ENCODE data around the gene SYCP2.

SYCP2 gene

DNA sequence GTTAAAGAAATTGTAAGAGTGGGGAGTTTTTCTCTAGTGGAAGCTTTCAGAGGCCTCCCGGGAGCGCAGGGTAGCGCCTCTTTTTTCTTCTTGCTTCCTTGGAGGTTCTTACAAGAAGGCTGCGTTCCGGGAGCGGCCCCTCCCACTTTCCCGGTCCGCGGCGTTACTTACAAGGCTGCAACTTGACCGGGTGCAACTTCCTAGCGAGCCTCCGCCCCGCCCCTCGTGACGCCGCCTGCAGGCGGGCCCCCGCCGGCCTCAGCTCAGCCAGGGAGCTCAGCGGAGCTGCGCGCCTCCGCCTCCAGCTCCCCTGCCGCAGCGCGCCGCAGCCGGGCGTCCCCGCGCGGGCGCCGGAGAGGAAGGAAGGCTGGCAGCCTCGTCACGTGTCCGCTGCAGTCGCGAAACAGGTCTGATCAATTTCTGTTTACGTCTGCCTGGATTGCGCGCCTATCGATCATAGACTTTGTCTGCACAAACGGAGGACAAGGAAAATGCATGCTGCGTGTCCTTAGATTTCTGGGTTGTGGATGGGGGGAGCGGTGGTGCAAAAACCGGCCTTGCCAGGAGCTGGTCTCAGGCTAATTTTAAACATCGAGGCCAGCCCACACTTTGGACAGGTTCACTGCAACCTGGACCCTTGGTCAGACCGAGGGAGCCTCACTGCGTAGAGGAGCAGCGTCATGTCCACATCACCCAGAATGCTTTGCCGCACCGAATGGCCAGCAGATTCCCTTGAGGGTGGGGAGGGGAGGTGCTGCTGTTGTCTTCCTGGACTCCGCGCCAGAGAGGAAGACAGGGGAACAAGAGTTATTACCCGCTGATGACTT, 6.9 kb upstream of the SYCP2 start, which contains the start of the genes FAM217B and PPP1R3D:
TSS of gene FAM217B (plus strand) at position 261 of the 827 bp plus-strand sequence. CDS start 3,555 bp downstream, outside the sequence.
TSS of gene PPP1R3D (minus strand) at position 177 of the 827 bp plus-strand sequence. CDS start 374 bp downstream, outside the sequence.
- peak within 1 kb of the TSS; percentile 96 for H3K9ac ChIP-seq (ENCODE audit: low read depth, low read length)
- peak within 1 kb of the TSS; percentile 73 for H3K27ac ChIP-seq (ENCODE audit: low read length)

DNA sequence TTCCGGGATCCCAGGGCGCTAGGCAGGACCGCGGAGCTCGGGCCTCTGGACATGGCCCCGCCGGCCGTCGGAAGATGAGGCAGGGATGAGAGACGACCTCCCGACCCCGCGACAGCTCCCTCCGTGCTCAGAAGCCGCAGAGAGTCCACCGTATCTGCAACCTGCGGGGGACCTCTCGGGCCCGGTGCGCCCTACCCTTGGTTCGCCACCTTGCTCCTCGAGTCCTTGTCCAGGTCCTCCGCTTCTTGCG, 6.4 kb upstream of the SYCP2 start:
- Histone ChIP-seq H3K4me3 (ENCODE audit: low read length) (peak overlapping the region; percentile 83), H3K36me3 (ENCODE audit: insufficient read depth, low read depth, low read length) (peaks cover 29% of the 10 kb centered on the region), H3K9ac (ENCODE audit: low read depth, low read length) (peak overlapping the region; percentile 96; the same call in 1 of the 2 replicates), H3K27ac (ENCODE audit: low read length) (no peak overlapping the region), H3K27me3 (ENCODE audit: insufficient read depth, low read length) (peaks cover 41% of the 10 kb centered on the region), H3K4me1 (ENCODE audit: insufficient read depth, low read length) (peaks cover 6% of the 10 kb centered on the region; the same call in 1 of the 2 replicates), H3K9me3 (ENCODE audit: insufficient read depth, low read depth, low read length) (peaks cover 7% of the 10 kb centered on the region; the same call in 1 of the 2 replicates)

More for the DNA sequence above, 6.9 kb upstream of the SYCP2 start, which contains the start of the genes FAM217B and PPP1R3D:
- H3K36me3 ChIP-seq (ENCODE audit: insufficient read depth, low read depth, low read length): peaks cover 34% of the 10 kb centered on the region
- peaks cover 7% of the 10 kb centered on the region; the same call in 1 of the 2 replicates for H3K9me3 ChIP-seq (ENCODE audit: insufficient read depth, low read depth, low read length)
- H3K4me1 ChIP-seq (ENCODE audit: insufficient read depth, low read length): peaks cover 10% of the 10 kb centered on the region; the same call in 1 of the 2 replicates
- H3K27me3 ChIP-seq (ENCODE audit: insufficient read depth, low read length): peaks cover 36% of the 10 kb centered on the region
- H3K4me3 ChIP-seq (ENCODE audit: low read length): peak within 1 kb of the TSS; percentile 83

DNA sequence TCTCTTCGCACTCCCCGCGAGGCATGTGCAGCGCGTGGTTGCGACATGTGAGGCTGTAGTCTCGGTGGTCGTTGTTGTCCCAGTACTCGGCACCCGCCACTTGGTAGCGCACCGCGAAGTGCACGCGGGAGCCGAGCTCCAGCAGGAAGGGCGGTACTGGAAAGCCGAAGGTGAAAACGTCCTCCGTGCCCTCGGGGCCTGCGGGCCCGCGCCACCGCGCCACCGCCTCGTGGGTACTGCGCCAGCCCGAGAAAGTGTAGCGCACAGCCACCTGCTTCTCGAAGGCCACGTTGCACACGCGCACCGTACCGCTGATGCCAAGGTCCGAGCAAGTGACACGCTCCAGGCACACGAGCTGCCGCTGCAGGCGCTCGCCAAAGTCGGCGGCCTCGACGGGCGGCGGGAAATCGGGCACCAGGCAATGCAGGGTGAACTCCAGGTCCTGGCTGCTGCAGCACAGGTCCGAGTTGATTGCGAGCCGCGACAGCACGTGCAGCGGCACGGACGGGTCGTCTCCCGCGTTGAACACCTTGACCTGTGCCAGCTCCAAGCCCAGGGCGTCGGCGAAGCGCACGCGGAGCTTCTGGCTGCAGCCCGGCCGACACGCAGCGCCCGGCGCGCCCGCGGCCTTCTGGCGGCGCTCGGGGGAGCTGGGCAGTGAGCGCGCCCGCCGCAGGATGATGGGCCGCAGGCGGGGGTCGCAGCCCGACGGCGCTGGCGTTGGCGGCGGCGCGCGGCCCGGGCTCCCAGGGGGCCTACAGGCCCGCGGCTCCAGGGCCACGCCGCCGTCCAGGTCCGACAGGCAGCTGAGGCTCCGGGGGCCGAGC, 5.8 kb upstream of the SYCP2 start:
- Histone ChIP-seq H3K27me3 (ENCODE audit: insufficient read depth, low read length) (peaks cover 47% of the 10 kb centered on the region), H3K36me3 (ENCODE audit: insufficient read depth, low read depth, low read length) (peaks cover 23% of the 10 kb centered on the region), H3K4me1 (ENCODE audit: insufficient read depth, low read length) (peaks cover 6% of the 10 kb centered on the region; the same call in 1 of the 2 replicates), H3K9me3 (ENCODE audit: insufficient read depth, low read depth, low read length) (peaks cover 7% of the 10 kb centered on the region; the same call in 1 of the 2 replicates), H3K4me3 (ENCODE audit: low read length) (peak overlapping the region; percentile 83; the same call in 1 of the 2 replicates), H3K9ac (ENCODE audit: low read depth, low read length) (no peak overlapping the region; the same call in 1 of the 2 replicates), H3K27ac (ENCODE audit: low read length) (no peak overlapping the region)

DNA sequence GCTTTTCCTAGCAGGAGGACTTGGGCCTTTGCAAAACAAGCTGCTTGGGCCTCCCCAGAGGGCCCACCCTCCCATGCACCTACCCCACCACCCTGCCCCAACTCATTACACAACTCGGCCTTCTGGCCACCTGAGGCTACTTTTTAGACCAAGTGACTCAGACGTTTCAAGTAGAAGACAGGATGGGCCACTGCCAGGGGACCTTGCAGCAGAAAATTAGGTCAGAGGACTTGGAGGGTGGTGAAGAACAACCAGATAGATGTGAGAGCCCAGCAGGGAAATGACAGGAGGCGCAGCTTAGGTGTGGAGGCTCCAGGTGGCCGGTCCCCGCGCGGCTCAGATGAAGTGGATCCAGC, 5.2 kb upstream of the SYCP2 start:
- Histone ChIP-seq H3K27me3 (ENCODE audit: insufficient read depth, low read length) (peaks cover 52% of the 10 kb centered on the region), H3K9me3 (ENCODE audit: insufficient read depth, low read depth, low read length) (peaks cover 7% of the 10 kb centered on the region; the same call in 1 of the 2 replicates), H3K9ac (ENCODE audit: low read depth, low read length) (no peak overlapping the region), H3K4me1 (ENCODE audit: insufficient read depth, low read length) (peaks cover 6% of the 10 kb centered on the region; the same call in 1 of the 2 replicates), H3K36me3 (ENCODE audit: insufficient read depth, low read depth, low read length) (peaks cover 17% of the 10 kb centered on the region), H3K4me3 (ENCODE audit: low read length) (no peak overlapping the region), H3K27ac (ENCODE audit: low read length) (no peak overlapping the region)

DNA sequence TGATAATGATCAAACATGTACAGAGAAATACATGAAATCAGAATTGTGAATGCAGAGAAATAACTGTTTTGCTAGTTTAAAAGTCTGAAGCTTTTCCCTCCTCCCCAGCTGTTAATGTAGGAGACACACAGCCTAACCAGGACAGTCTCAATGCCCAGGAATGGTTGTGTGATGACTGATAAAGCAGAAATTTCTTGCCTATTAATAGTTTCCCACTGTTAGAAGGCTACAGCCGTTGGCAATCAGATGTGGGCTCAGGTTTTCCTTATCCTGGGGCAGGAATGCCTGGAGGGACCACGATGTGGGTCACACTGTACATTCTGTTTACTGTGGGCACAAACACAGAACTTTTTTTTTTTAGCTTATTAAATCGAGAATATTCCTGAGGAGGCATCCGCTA, 4.8 kb upstream of the SYCP2 start:
- Histone ChIP-seq H3K27me3 (ENCODE audit: insufficient read depth, low read length) (peaks cover 53% of the 10 kb centered on the region), H3K4me3 (ENCODE audit: low read length) (no peak overlapping the region), H3K9me3 (ENCODE audit: insufficient read depth, low read depth, low read length) (peaks cover 7% of the 10 kb centered on the region; the same call in 1 of the 2 replicates), H3K27ac (ENCODE audit: low read length) (no peak overlapping the region), H3K36me3 (ENCODE audit: insufficient read depth, low read depth, low read length) (peaks cover 13% of the 10 kb centered on the region), H3K4me1 (ENCODE audit: insufficient read depth, low read length) (peaks cover 6% of the 10 kb centered on the region; the same call in 1 of the 2 replicates), H3K9ac (ENCODE audit: low read depth, low read length) (no peak overlapping the region)

DNA sequence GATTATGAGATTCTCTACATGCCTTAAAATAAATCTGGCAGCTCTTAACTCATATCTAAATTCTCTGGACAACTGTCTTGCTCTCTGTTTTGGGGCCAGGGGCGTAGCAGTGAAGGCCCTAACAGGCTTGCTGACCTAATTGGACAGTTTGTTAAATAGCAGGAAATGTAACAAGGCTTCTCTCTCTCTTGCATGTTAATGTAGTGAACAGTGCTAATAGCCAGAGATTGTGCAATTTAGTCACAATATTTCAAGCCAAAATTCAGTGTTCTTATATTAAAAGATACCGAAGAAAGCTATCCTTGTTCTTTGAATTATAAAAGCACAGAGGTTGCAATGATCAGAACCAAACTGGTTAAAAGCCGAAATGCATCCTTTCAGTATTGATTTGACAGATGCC, 3.7 kb upstream of the SYCP2 start:
- H3K4me1 ChIP-seq (ENCODE audit: insufficient read depth, low read length): peaks cover 6% of the 10 kb centered on the region; the same call in 1 of the 2 replicates
- H3K27me3 ChIP-seq (ENCODE audit: insufficient read depth, low read length): peaks cover 53% of the 10 kb centered on the region
- H3K27ac ChIP-seq (ENCODE audit: low read length): no peak overlapping the region
- no peak overlapping the region for H3K4me3 ChIP-seq (ENCODE audit: low read length)
- H3K9me3 ChIP-seq (ENCODE audit: insufficient read depth, low read depth, low read length): peaks cover 7% of the 10 kb centered on the region; the same call in 1 of the 2 replicates
- H3K9ac ChIP-seq (ENCODE audit: low read depth, low read length): no peak overlapping the region
- peaks cover 2% of the 10 kb centered on the region; the same call in 1 of the 2 replicates for H3K36me3 ChIP-seq (ENCODE audit: insufficient read depth, low read depth, low read length)

DNA sequence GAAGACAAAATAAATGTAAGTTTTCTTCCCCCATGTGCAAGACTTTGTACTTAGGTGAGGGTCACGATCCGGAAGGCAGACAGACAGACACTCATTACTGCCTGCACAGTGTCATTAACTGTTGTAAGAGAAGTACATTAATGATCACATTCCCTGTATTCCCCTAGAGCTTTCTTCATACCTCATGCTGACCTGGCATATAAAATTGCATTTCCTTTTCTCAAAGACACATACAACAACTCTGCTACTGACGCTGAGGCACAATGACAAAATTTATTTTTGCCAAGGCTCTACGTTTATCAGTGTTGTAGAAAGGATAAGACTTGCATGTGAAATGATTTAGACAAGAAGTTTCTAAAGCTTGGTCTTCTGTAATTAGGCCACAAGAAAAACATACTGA, 3.0 kb upstream of the SYCP2 start:
- Histone ChIP-seq H3K27me3 (ENCODE audit: insufficient read depth, low read length) (peaks cover 53% of the 10 kb centered on the region), H3K27ac (ENCODE audit: low read length) (no peak overlapping the region), H3K4me3 (ENCODE audit: low read length) (no peak overlapping the region)

DNA sequence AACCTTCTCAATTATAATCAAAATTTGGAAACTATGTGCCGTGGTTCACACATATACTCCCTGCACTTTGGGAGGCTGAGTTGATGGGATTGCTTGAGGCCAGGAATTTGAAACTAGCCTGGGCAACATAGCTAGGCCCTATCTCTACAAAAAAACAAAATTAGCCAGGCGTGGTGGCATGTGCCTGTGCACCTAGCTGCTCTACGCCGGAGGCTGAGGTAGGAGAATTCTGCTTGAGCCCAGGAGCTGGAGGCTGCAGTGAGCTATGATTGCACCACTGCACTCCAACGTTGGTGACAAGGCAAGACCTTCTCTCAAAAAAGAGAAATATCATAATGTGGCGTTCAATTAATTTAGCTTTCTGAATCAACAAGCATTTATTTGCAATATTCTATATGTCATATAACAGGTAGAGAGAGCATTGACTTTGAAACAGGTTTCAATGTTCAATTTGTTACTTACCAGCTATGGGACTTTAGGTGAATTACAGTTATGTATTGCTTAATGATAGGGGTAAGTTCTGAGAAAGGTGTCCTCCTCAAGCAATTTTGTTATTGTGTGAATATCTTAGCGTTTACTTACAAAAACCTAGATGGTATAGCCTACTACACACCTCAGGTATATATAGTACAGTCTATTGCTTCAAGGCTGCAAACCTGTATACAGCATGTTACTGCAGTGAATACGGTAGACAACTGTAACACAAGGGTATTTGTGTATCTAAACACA, 2.2 kb upstream of the SYCP2 start:
- H3K36me3 ChIP-seq (ENCODE audit: insufficient read depth, low read depth, low read length): no peaks in the 10 kb centered on the region
- H3K27ac ChIP-seq (ENCODE audit: low read length): no peak overlapping the region
- H3K9me3 ChIP-seq (ENCODE audit: insufficient read depth, low read depth, low read length): peaks cover 7% of the 10 kb centered on the region; the same call in 1 of the 2 replicates
- no peak overlapping the region for H3K4me3 ChIP-seq (ENCODE audit: low read length)
- H3K9ac ChIP-seq (ENCODE audit: low read depth, low read length): no peak overlapping the region
- H3K27me3 ChIP-seq (ENCODE audit: insufficient read depth, low read length): peaks cover 53% of the 10 kb centered on the region
- no peaks in the 10 kb centered on the region for H3K4me1 ChIP-seq (ENCODE audit: insufficient read depth, low read length)

More for the DNA sequence above, 3.0 kb upstream of the SYCP2 start:
- Histone ChIP-seq H3K9me3 (ENCODE audit: insufficient read depth, low read depth, low read length) (peaks cover 7% of the 10 kb centered on the region; the same call in 1 of the 2 replicates), H3K4me1 (ENCODE audit: insufficient read depth, low read length) (peaks cover 5% of the 10 kb centered on the region; the same call in 1 of the 2 replicates), H3K9ac (ENCODE audit: low read depth, low read length) (no peak overlapping the region), H3K36me3 (ENCODE audit: insufficient read depth, low read depth, low read length) (no peaks in the 10 kb centered on the region)

DNA sequence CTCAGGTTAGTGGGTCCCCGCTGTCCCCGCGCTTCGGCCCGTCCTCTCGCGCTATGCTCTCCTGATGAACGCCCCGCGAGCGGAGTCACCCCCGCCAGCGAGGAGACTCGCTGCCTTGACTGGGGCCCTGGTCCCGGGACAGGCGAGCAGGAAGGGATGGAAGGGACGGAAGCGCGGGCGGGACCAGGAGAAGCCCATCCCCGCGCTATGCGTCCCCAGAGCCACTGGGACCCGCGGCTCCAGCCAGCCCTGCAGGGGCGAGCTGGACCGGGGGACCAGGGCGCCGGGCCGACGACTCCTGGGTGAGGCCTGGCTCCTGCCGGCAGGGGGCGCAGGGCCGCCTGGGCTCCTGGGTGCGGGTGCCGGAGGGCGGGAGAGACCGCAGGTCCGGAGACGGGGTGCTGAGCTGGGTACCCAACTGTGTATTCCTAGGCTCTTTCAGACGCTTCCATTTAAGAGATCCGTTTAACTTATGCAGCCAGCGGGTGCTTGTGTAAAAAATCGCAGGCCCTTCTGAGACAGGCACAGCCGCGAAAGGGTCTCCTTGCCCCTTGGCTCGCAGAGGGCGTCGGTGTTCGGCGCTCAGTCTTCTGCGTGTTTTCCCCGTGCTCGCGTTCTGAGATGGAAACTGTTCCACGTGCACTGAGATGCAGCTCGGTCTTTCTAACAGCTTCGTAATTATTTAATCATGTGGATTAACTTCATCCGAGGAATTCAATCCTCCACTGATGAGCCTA, 580 bp upstream of the SYCP2 start:
- peaks cover 4% of the 10 kb centered on the region; the same call in 1 of the 2 replicates for H3K9me3 ChIP-seq (ENCODE audit: insufficient read depth, low read depth, low read length)
- peak overlapping the region; percentile 54 for H3K4me3 ChIP-seq (ENCODE audit: low read length)
- peaks cover 48% of the 10 kb centered on the region for H3K27me3 ChIP-seq (ENCODE audit: insufficient read depth, low read length)
- no peaks in the 10 kb centered on the region for H3K4me1 ChIP-seq (ENCODE audit: insufficient read depth, low read length)
- no peak overlapping the region for H3K9ac ChIP-seq (ENCODE audit: low read depth, low read length)
- H3K27ac ChIP-seq (ENCODE audit: low read length): no peak overlapping the region
- no peaks in the 10 kb centered on the region for H3K36me3 ChIP-seq (ENCODE audit: insufficient read depth, low read depth, low read length)

DNA sequence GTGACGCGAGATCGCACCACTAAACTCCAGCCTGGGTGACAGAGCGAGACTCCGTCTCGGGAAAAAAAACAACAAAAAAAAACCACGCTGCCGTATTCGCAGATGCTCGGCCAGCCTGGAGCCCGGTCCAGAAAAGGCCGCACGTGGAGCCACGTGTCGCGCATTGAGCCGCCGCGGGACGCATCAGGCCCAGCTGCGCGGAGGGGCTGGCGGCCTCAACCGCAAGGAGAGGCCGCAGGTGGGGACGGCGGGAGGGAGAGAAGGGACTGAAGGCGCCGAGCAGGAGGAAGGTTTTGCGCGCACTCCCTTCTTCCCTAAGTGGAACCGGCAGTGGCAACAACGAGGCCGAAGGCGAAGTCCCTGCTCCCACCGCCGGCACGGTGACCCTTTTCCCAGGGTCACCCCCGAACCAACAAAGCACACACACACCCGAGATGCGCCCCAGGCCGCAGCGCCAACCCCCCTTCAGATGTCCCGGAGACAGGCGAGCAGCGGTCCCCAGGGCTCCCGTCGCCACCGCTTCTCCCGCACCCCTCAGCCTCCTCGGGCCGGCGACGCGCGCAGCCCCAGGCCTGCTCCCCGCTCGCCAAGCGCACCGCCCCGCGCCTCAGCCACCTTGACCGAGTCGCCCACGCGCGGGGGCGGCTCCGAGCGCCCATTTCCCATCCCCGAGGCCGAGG, 681 bp downstream of the SYCP2 start:
- H3K27me3 ChIP-seq (ENCODE audit: insufficient read depth, low read length): peaks cover 35% of the 10 kb centered on the region
- no peak overlapping the region for H3K9ac ChIP-seq (ENCODE audit: low read depth, low read length)
- no peaks in the 10 kb centered on the region; the same call in 1 of the 2 replicates for H3K4me1 ChIP-seq (ENCODE audit: insufficient read depth, low read length)

More for the DNA sequence above, 681 bp downstream of the SYCP2 start:
- no peak overlapping the region for H3K4me3 ChIP-seq (ENCODE audit: low read length)
- H3K36me3 ChIP-seq (ENCODE audit: insufficient read depth, low read depth, low read length): no peaks in the 10 kb centered on the region
- H3K9me3 ChIP-seq (ENCODE audit: insufficient read depth, low read depth, low read length): no peaks in the 10 kb centered on the region
- no peak overlapping the region for H3K27ac ChIP-seq (ENCODE audit: low read length)

Measured in iPS-20b (cell line).